AG04449 (cell line): ENCODE data around the gene MAP3K20.
"Not testable (repeated sequence)": the region's sequence is repeated elsewhere in the genome, so short reads cannot be mapped to it uniquely, and the experiment has no call there.

Source experiments
- CTCF ChIA-PET: fragments of 350-600 bp; formaldehyde crosslinking; extraction: SDS; loops from one replicate; lab custom pipeline; 2021; ENCODE audit warnings: antibody characterized with exemption; lab: Yijun Ruan, JAX
- POLR2A ChIA-PET: fragments of 400-600, 350-600 bp; formaldehyde crosslinking; extraction: SDS; loops from one replicate; lab custom pipeline; 2020; ENCODE audit warnings: antibody characterized with exemption, inconsistent platforms; lab: Yijun Ruan, JAX
- DNase-seq: peaks from one replicate; pipeline ENCODE4 v3.0.0-alpha.2; 2010; ENCODE audit warnings: low read depth, low spot score
- H3K4me3 ChIP-seq: 2 replicates; pipeline ENCODE4 v1.5.1; 2011; ENCODE audit warnings: low read depth, mild to moderate bottlenecking, control low read depth, low read length
- CTCF ChIP-seq: IDR thresholded peaks from one replicate; pipeline ENCODE4 v1.5.1; 2011; ENCODE audit warnings: mild to moderate bottlenecking, moderate library complexity, low read length, control low read depth, inconsistent platforms; ENCODE audit not compliant: insufficient read depth; ENCODE audit errors: missing control alignments

The MAP3K20 gene

DNA sequence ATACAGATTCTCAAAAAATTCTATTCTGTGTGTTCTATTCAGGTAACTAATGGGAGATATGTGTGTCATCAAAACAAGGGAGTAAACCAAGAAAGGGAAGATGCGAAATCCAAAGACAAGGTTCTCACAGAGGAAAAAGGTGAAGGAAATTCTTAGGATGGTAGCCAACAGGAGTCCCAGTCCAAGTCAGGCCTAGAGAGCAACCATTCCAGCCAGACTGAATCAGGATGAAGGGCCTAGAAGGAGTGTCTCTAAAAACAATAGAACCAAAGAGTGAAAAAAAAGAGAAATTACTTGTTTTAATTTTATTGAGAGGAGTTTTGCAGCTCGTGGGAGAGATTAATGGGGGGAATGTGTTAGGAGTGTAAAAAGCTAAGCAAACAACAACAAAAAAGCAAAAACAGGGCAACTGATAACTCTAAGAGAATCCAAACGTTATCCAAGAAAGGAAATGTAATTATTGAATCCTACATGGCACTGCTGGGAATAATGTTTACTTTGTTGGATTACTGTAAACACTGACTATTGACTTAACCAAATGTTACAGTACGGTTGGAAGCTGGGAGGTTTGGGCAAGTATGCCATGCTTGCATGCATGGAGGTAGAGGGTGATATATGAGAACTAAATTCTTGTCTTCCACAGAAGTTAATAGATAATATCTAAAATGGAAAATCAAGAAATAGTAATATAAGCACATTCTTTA is 12.3 kb downstream of the MAP3K20 start:
- no peak for DNase-seq
- H3K4me3 ChIP-seq: no peak overlapping the region
- TF ChIP-seq CTCF: no peak
- ChIA-PET POLR2A (no interaction called here), CTCF (interaction anchor here (1.0 kb wide), 1 partner anchor 10 kb away, joined by 4 read pairs; no protein-coding TSS in a partner anchor)

GRCh38 chr2:173090276-173090877 is 14.7 kb downstream of the MAP3K20 start:
- ChIA-PET CTCF (interaction anchor here (0.7 to 3.9 kb wide), 11 partner anchors 9 to 124 kb away, joined by 3 to 33 read pairs (median 3); no protein-coding TSS in a partner anchor), POLR2A (interaction anchor here (1.0 kb wide), 2 partner anchors 9 to 10 kb away, joined by 3 read pairs; no protein-coding TSS in a partner anchor)
- TF ChIP-seq CTCF: no peak
- H3K4me3 ChIP-seq: no peak overlapping the region
- DNase-seq: no peak

- no peak for DNase-seq
- no peak for TF ChIP-seq CTCF
- ChIA-PET CTCF (interaction anchor here (0.7 to 3.9 kb wide), 15 partner anchors 10 to 125 kb away, joined by 3 to 33 read pairs (median 3); no protein-coding TSS in a partner anchor), POLR2A (interaction anchor here (1.0 kb wide), 2 partner anchors 10 to 11 kb away, joined by 3 read pairs; no protein-coding TSS in a partner anchor)
- H3K4me3 ChIP-seq: no peak overlapping the region
Observed at GRCh38 chr2:173090973-173091660, 15.5 kb downstream of the MAP3K20 start.

GRCh38 chr2:173091910-173092309 is 16.3 kb downstream of the MAP3K20 start:
- ChIA-PET POLR2A (no interaction called here), CTCF (interaction anchor here (1.0 to 3.9 kb wide), 7 partner anchors 9 to 125 kb away, joined by 3 to 33 read pairs (median 10); no protein-coding TSS in a partner anchor)
- TF ChIP-seq CTCF: no peak
- no peak overlapping the region for H3K4me3 ChIP-seq
- no peak for DNase-seq

GRCh38 chr2:173092844-173093402 is 17.3 kb downstream of the MAP3K20 start:
- ChIA-PET POLR2A (no interaction called here), CTCF (interaction anchor here (2.5 to 3.9 kb wide), 3 partner anchors 12 to 65 kb away, joined by 10 to 33 read pairs (median 12); no protein-coding TSS in a partner anchor)
- TF ChIP-seq CTCF: no peak
- no peak for DNase-seq
- H3K4me3 ChIP-seq: no peak overlapping the region

DNA sequence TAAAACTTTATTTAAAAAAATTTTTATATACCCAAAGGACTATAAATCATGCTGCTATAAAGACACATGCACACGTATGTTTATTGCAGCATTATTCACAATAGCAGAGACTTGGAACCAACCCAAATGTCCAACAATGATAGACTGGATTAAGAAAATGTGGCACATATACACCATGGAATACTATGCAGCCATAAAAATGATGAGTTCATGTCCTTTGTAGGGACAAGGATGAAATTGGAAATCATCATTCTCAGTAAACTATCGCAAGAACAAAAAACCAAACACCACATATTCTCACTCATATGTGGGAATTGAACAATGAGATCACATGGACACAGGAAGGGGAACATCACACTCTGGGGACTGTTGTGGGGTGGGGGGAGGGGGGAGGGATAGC is 18.0 kb downstream of the MAP3K20 start:
- H3K4me3 ChIP-seq, DNase-seq, POLR2A ChIA-PET: not testable (repeated sequence)
- CTCF ChIA-PET: interaction anchor here (3.9 kb wide), 1 partner anchor 66 kb away, joined by 33 read pairs; no protein-coding TSS in a partner anchor
